ENCODE measurements around the gene GRIA1.

Gene GRIA1

GRCh38 chr5:153618307-153618706 lies 127.8 kb downstream of the GRIA1 start:
- DNase-seq = no peak

- DNase-seq = no peak
Observed at GRCh38 chr5:153618867-153619266, 128.4 kb downstream of the GRIA1 start.

GRCh38 chr5:153619771-153620170 lies 129.3 kb downstream of the GRIA1 start:
- no peak for DNase-seq

- DNase-seq = no peak
Observed at GRCh38 chr5:153623124-153623523, 132.7 kb downstream of the GRIA1 start.

- no peak for DNase-seq
Observed at GRCh38 chr5:153623751-153624450, 133.4 kb downstream of the GRIA1 start.

- DNase-seq = no peak
Observed at GRCh38 chr5:153624451-153624765, 133.9 kb downstream of the GRIA1 start.

GRCh38 chr5:153625826-153626354 lies 135.4 kb downstream of the GRIA1 start:
- DNase-seq = no peak

- DNase-seq = no peak
Observed at GRCh38 chr5:153626836-153627235, 136.4 kb downstream of the GRIA1 start.

- DNase-seq = no peak
Observed at GRCh38 chr5:153629027-153629895, 138.8 kb downstream of the GRIA1 start.

GRCh38 chr5:153630546-153630945 lies 140.1 kb downstream of the GRIA1 start:
- peak; percentile 35 to 77 for DNase-seq

- no peak for DNase-seq
Observed at GRCh38 chr5:153632748-153633290, 142.3 kb downstream of the GRIA1 start.

- no peak for DNase-seq
Observed at GRCh38 chr5:153636670-153637451, 146.4 kb downstream of the GRIA1 start.

GRCh38 chr5:153640293-153640692 lies 149.8 kb downstream of the GRIA1 start:
- no peak for DNase-seq

GRCh38 chr5:153641183-153641688 lies 150.8 kb downstream of the GRIA1 start:
- peak in 1 of 2 experiments; percentile 23 for DNase-seq

GRCh38 chr5:153654504-153655200 lies 164.2 kb downstream of the GRIA1 start:
- no peak for DNase-seq

- DNase-seq = no peak
Observed at GRCh38 chr5:153655201-153655510, 164.7 kb downstream of the GRIA1 start.

- DNase-seq = peak in 1 of 2 experiments; percentile 6
Observed at GRCh38 chr5:153658149-153658548, 167.7 kb downstream of the GRIA1 start.

GRCh38 chr5:153658606-153659005 lies 168.1 kb downstream of the GRIA1 start:
- no peak for DNase-seq

GRCh38 chr5:153659039-153659736 lies 168.7 kb downstream of the GRIA1 start:
- peak in 1 of 2 experiments; percentile 46 for DNase-seq

- peak in 1 of 2 experiments; percentile 49 for DNase-seq
Observed at GRCh38 chr5:153660919-153661318, 170.4 kb downstream of the GRIA1 start.

- no peak for DNase-seq
Observed at GRCh38 chr5:153661897-153662296, 171.4 kb downstream of the GRIA1 start.

- DNase-seq = no peak
Observed at GRCh38 chr5:153670101-153670500, 179.6 kb downstream of the GRIA1 start.

Data from NCI-H524 (cell line).